Measurements from ENCODE around the gene IL18RAP.

GRCh38 chr2:102474785-102475184, 51.8 kb downstream of the IL18RAP start:
- TF ChIP-seq EP300 (IDR thresholded peaks at IDR 0.05): no peak
- TF ChIP-seq CTCF (IDR thresholded peaks at IDR 0.05): no peak
- TF ChIP-seq POLR2A (IDR thresholded peaks at IDR 0.05): no peak
- no peak for TF ChIP-seq POLR2AphosphoS5 (IDR thresholded peaks at IDR 0.05)

Measured in sigmoid colon (tissue), 4 donors.